Fibroblast of lung (primary cell): ENCODE measurements around the gene FAM234B.

Source experiments
- CTCF ChIP-seq, 2 donors: IDR thresholded peaks in 1 of 2; conservative IDR thresholded peaks in 1 of 2; 1 replicate in 1 of 2; 2 replicates in 1 of 2; pipeline ENCODE4 v1.5.1; 2011 to 2012; ENCODE audit warnings: low read length in 2 of 2, control low read depth in 1 of 2, inconsistent platforms in 1 of 2, low read depth in 1 of 2, mild to moderate bottlenecking in 1 of 2
- EZH2 ChIP-seq: IDR thresholded peaks from 2 replicates; pipeline ENCODE4 v1.5.1; 2012; ENCODE audit warnings: low read length, control low read depth, mild to moderate bottlenecking; ENCODE audit errors: missing control alignments

DNA sequence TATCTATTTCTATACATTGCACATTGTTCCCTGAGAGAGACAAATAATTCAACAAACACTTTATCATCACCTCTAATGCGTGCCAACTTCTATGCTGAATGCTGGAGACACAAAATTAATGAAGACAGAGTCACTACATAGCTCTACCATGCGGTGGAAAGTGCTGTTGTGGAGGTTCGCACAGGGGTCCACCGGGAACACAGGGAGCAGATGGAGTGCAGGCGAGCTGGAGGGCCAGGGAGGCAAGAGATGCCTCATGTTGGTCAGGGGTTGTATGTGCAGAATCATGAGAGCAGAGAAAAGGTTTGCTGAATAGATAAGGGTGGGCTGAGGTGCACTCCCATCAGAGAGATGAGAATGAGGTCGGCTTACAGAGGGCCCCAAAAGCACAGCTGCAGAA lies 25.2 kb downstream of the FAM234B start:
- TF ChIP-seq CTCF (conservative IDR thresholded peaks at IDR 0.05 in 1 of 2, IDR thresholded peaks at IDR 0.05 in 1 of 2; ENCODE audit: low read depth in 1 of 2, low read length in 2 of 2) (no peak), EZH2 (no peak)
